ENCODE data around the gene UBE2G2. TPM values are rescaled to one million over a fixed set of nuclear protein-coding genes. Genes with fewer than 3 reads are reported as not detected.

The UBE2G2 gene
- total and polyA plus RNA-seq, 4 donors, result 27.4 to 83.5 (median 40.9) TPM

DNA sequence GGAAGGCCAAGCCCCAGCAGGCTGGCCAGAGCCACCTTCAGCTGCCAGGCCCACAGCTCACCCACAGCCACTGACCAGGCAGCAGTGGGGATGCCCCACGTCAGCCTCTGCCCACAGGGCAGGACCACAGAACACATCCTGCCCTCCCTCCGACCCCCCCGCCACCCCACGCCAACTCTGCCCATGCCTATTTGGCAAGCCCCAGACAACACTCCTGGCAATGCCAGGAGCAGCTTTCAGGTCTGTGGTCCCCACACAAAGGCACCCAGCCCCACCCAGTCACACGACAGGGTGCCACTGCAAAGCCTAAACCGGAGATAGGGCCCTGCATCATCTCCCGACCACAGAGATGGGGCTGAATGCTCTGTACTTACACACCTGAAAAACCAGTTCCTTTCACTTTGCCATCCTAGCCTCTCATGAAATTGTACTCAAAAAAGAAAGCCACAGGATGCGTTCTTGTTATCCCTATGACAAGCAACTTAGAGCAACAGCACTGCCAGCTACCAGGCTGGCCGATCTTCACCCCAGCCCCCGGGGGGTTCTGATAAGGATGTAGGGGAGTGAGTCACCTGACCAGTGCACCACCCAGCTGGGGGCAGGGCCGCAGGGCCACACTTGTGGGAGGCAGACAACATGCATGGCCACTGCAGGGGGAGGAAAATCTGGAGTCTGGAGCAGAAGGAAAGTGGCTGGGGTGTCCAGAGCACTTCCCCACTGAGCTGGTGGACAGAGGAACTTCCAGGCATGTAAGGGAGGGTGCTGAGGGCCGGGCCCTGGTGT is 36.2 kb downstream of the UBE2G2 start:
- H3K4me1 ChIP-seq (ENCODE audit: control insufficient read depth in 4 of 4, insufficient read depth in 4 of 4, low read length in 3 of 4), result peaks cover 4 to 14% (median 7%) of the 10 kb centered on the region in 4 donors
- DNase-seq (ENCODE audit: low spot score), result no peak
- no peak overlapping the region for H3K27ac ChIP-seq (ENCODE audit: low read depth in 1 of 2, low read length in 2 of 2)
- no peak overlapping the region for H3K9ac ChIP-seq (ENCODE audit: low read depth in 1 of 2, low read length in 2 of 2)
- H3K4me3 ChIP-seq (ENCODE audit: low read depth in 1 of 3, low read length in 3 of 3), result no peak overlapping the region
- H3K36me3 ChIP-seq (ENCODE audit: control insufficient read depth in 4 of 4, insufficient read depth in 3 of 4, low read depth in 1 of 4, low read length in 3 of 4), result peaks cover 0 to 12% (median 4%) of the 10 kb centered on the region in 4 donors
- TF ChIP-seq, protein P1, sequence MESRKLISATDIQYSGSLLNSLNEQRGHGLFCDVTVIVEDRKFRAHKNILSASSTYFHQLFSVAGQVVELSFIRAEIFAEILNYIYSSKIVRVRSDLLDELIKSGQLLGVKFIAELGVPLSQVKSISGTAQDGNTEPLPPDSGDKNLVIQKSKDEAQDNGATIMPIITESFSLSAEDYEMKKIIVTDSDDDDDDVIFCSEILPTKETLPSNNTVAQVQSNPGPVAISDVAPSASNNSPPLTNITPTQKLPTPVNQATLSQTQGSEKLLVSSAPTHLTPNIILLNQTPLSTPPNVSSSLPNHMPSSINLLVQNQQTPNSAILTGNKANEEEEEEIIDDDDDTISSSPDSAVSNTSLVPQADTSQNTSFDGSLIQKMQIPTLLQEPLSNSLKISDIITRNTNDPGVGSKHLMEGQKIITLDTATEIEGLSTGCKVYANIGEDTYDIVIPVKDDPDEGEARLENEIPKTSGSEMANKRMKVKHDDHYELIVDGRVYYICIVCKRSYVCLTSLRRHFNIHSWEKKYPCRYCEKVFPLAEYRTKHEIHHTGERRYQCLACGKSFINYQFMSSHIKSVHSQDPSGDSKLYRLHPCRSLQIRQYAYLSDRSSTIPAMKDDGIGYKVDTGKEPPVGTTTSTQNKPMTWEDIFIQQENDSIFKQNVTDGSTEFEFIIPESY (IDR thresholded peaks at IDR 0.05), result no peak
- TF ChIP-seq, protein P2, sequence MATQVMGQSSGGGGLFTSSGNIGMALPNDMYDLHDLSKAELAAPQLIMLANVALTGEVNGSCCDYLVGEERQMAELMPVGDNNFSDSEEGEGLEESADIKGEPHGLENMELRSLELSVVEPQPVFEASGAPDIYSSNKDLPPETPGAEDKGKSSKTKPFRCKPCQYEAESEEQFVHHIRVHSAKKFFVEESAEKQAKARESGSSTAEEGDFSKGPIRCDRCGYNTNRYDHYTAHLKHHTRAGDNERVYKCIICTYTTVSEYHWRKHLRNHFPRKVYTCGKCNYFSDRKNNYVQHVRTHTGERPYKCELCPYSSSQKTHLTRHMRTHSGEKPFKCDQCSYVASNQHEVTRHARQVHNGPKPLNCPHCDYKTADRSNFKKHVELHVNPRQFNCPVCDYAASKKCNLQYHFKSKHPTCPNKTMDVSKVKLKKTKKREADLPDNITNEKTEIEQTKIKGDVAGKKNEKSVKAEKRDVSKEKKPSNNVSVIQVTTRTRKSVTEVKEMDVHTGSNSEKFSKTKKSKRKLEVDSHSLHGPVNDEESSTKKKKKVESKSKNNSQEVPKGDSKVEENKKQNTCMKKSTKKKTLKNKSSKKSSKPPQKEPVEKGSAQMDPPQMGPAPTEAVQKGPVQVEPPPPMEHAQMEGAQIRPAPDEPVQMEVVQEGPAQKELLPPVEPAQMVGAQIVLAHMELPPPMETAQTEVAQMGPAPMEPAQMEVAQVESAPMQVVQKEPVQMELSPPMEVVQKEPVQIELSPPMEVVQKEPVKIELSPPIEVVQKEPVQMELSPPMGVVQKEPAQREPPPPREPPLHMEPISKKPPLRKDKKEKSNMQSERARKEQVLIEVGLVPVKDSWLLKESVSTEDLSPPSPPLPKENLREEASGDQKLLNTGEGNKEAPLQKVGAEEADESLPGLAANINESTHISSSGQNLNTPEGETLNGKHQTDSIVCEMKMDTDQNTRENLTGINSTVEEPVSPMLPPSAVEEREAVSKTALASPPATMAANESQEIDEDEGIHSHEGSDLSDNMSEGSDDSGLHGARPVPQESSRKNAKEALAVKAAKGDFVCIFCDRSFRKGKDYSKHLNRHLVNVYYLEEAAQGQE (IDR thresholded peaks at IDR 0.05), result no peak
- no peak for TF ChIP-seq JUND (IDR thresholded peaks at IDR 0.05)
- TF ChIP-seq RAD21 (IDR thresholded peaks at IDR 0.05), result no peak
- TF ChIP-seq GABPA (IDR thresholded peaks at IDR 0.05 in 1 of 2, conservative IDR thresholded peaks at IDR 0.05 in 1 of 2), result no peak
- TF ChIP-seq YY1 (IDR thresholded peaks at IDR 0.05), result no peak
- TF ChIP-seq SP1 (IDR thresholded peaks at IDR 0.05), result no peak
- no peak for TF ChIP-seq HNF4G (IDR thresholded peaks at IDR 0.05)
- TF ChIP-seq RXRA (IDR thresholded peaks at IDR 0.05), result no peak
- TF ChIP-seq, protein P3, sequence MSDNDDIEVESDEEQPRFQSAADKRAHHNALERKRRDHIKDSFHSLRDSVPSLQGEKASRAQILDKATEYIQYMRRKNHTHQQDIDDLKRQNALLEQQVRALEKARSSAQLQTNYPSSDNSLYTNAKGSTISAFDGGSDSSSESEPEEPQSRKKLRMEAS (IDR thresholded peaks at IDR 0.05), result no peak
- TF ChIP-seq FOXA2 (IDR thresholded peaks at IDR 0.05), result no peak
- no peak for TF ChIP-seq EGR1 (IDR thresholded peaks at IDR 0.05; ENCODE audit: low read depth in 2 of 2)
- TF ChIP-seq HNF4A (conservative IDR thresholded peaks at IDR 0.05), result no peak
- TF ChIP-seq, protein P4, sequence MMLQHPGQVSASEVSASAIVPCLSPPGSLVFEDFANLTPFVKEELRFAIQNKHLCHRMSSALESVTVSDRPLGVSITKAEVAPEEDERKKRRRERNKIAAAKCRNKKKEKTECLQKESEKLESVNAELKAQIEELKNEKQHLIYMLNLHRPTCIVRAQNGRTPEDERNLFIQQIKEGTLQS (IDR thresholded peaks at IDR 0.05), result no peak
- TF ChIP-seq, protein P5, sequence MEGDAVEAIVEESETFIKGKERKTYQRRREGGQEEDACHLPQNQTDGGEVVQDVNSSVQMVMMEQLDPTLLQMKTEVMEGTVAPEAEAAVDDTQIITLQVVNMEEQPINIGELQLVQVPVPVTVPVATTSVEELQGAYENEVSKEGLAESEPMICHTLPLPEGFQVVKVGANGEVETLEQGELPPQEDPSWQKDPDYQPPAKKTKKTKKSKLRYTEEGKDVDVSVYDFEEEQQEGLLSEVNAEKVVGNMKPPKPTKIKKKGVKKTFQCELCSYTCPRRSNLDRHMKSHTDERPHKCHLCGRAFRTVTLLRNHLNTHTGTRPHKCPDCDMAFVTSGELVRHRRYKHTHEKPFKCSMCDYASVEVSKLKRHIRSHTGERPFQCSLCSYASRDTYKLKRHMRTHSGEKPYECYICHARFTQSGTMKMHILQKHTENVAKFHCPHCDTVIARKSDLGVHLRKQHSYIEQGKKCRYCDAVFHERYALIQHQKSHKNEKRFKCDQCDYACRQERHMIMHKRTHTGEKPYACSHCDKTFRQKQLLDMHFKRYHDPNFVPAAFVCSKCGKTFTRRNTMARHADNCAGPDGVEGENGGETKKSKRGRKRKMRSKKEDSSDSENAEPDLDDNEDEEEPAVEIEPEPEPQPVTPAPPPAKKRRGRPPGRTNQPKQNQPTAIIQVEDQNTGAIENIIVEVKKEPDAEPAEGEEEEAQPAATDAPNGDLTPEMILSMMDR (IDR thresholded peaks at IDR 0.05; ENCODE audit: low read depth, low read length, missing input control), result no peak
- TF ChIP-seq NR2F2 (IDR thresholded peaks at IDR 0.05), result no peak
- no peak for TF ChIP-seq TAF1 (conservative IDR thresholded peaks at IDR 0.05)
- no peak for TF ChIP-seq FOXA1 (IDR thresholded peaks at IDR 0.05)
- H3K27me3 ChIP-seq (ENCODE audit: control insufficient read depth in 4 of 4, insufficient read depth in 4 of 4, low read length in 3 of 4), result no peaks in the 10 kb centered on the region
- no peaks in the 10 kb centered on the region for H3K9me3 ChIP-seq (ENCODE audit: control insufficient read depth in 4 of 4, low read length in 3 of 4)
- WGBS, result 52% methylated on average over 12 of the region's 12 CpGs
